ENCODE results near the gene PDE4B.

GRCh38 chr1:65804584-65804983 lies 11.9 kb downstream of the PDE4B start:
- TF ChIP-seq POLR2AphosphoS5 (IDR thresholded peaks at IDR 0.05) (no peak), CTCF (IDR thresholded peaks at IDR 0.05) (no peak)
